HAP-1 (cell line): ENCODE measurements around the gene ACE2.

Experiments used
- DNase-seq, 2 experiments: peaks; one replicate each; pipeline ENCODE4 v3.0.0-alpha.2; 2016 to 2020; ENCODE audit warnings: low spot score in 2 of 2
- H3K27me3 ChIP-seq: fragments of 250-450 bp; sonication (Bioruptor Pico); 2 replicates; pipeline ENCODE4 v1.5.1; 2020; ENCODE audit warnings: low read depth, mild to moderate bottlenecking, moderate library complexity
- H3K36me3 ChIP-seq: fragments of 250-450 bp; sonication (Bioruptor Pico); replicated peaks from 2 replicates; pipeline ENCODE4 v1.5.1; 2020; ENCODE audit warnings: mild to moderate bottlenecking
- H3K4me1 ChIP-seq: fragments of 250-450 bp; sonication (Bioruptor Pico); 2 replicates; pipeline ENCODE4 v1.5.1; 2020; ENCODE audit warnings: mild to moderate bottlenecking
- H3K4me3 ChIP-seq: fragments of 250-450 bp; sonication (Bioruptor Pico); 2 replicates; pipeline ENCODE4 v1.5.1; 2020; ENCODE audit warnings: mild to moderate bottlenecking, moderate library complexity
- H3K9me3 ChIP-seq: fragments of 250-450 bp; sonication (Bioruptor Pico); 2 replicates; pipeline ENCODE4 v1.5.1; 2020; ENCODE audit warnings: mild to moderate bottlenecking, moderate library complexity
- in situ Hi-C: fragments of 300-500 bp; cut with MboI; formaldehyde crosslinking; loops from 3 replicates; pipeline ENCODE4 v1.14.3; 2020; ENCODE audit warnings: low sequenced_read_pairs, inconsistent platforms, mixed read lengths

Gene ACE2

GRCh38 chrX:15605226-15605625 is 4.5 kb upstream of the ACE2 start:
- no peak overlapping the region for H3K4me3 ChIP-seq
- no peaks in the 10 kb centered on the region for H3K9me3 ChIP-seq
- no peaks in the 10 kb centered on the region for H3K36me3 ChIP-seq
- in situ Hi-C loops, result no loop called here
- H3K4me1 ChIP-seq, result no peaks in the 10 kb centered on the region
- peaks cover 6% of the 10 kb centered on the region; the same call in 1 of the 2 replicates for H3K27me3 ChIP-seq
- no peak for DNase-seq

DNA sequence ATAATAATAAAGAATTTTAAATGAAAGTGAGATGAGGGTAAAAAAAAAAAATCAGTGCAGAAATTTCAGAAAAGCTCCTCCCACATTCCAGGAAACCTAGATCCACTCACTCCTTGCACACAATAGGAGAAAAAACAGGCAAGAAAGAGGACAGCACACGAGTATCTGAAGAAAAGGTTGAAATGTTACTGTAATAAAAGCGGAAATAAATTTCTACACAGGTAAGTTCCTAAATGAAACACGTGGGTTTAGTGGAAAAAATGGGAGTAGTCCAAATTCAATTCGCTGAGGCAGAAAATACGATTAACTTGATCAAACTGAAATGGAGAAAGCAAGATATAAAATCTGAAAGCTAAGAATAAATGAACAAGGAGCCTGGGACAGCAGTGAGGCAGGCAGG is 2.0 kb upstream of the ACE2 start:
- DNase-seq, result no peak
- H3K4me3 ChIP-seq, result no peak overlapping the region
- in situ Hi-C loops, result no loop called here
- no peaks in the 10 kb centered on the region for H3K4me1 ChIP-seq
- no peaks in the 10 kb centered on the region for H3K9me3 ChIP-seq
- H3K27me3 ChIP-seq, result peaks cover 13% of the 10 kb centered on the region
- H3K36me3 ChIP-seq, result no peaks in the 10 kb centered on the region

DNA sequence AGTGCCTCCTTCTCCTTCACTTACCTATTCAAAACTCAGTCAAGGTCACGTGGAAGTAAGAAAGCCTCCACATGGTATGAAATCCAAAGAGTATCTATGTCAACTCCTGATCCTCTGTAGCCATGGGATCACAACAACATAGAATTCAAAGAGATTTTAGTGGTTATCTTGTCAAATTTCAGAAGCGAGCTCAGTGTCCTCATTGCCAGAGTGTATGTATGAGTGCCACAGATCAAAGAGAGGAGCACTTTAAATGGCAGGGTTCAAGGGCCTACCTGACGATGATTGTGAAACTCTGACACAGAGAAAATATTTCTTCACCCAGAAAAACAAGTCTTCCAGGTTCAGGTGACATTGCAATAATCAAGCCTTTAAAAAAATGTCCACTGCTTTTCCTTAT is 1.2 kb upstream of the ACE2 start:
- no peaks in the 10 kb centered on the region for H3K4me1 ChIP-seq
- no peaks in the 10 kb centered on the region for H3K36me3 ChIP-seq
- no peak for DNase-seq
- in situ Hi-C loops, result no loop called here
- peaks cover 13% of the 10 kb centered on the region for H3K27me3 ChIP-seq
- H3K9me3 ChIP-seq, result no peaks in the 10 kb centered on the region
- no peak overlapping the region for H3K4me3 ChIP-seq

- Histone ChIP-seq H3K27me3 (peaks cover 7% of the 10 kb centered on the region; the same call in 1 of the 2 replicates), H3K4me1 (no peaks in the 10 kb centered on the region), H3K36me3 (no peaks in the 10 kb centered on the region), H3K9me3 (no peaks in the 10 kb centered on the region), H3K4me3 (no peak overlapping the region)
- in situ Hi-C loops, result no loop called here
- DNase-seq, result no peak
These were observed 711 bp downstream of the ACE2 start for GRCh38 chrX:15600049-15600448.

GRCh38 chrX:15599461-15599860 is 1.3 kb downstream of the ACE2 start:
- no peaks in the 10 kb centered on the region for H3K36me3 ChIP-seq
- no peak for DNase-seq
- no peaks in the 10 kb centered on the region for H3K4me1 ChIP-seq
- no peak overlapping the region for H3K4me3 ChIP-seq
- in situ Hi-C loops, result no loop called here
- no peaks in the 10 kb centered on the region for H3K9me3 ChIP-seq
- H3K27me3 ChIP-seq, result peaks cover 7% of the 10 kb centered on the region; the same call in 1 of the 2 replicates

GRCh38 chrX:15598026-15598425 is 2.7 kb downstream of the ACE2 start:
- Histone ChIP-seq H3K36me3 (no peaks in the 10 kb centered on the region), H3K4me1 (no peaks in the 10 kb centered on the region), H3K4me3 (no peak overlapping the region), H3K27me3 (peaks cover 13% of the 10 kb centered on the region), H3K9me3 (no peaks in the 10 kb centered on the region)
- DNase-seq, result no peak
- in situ Hi-C loops, result no loop called here

- in situ Hi-C loops, result no loop called here
- Histone ChIP-seq H3K9me3 (no peaks in the 10 kb centered on the region), H3K4me1 (no peaks in the 10 kb centered on the region), H3K36me3 (no peaks in the 10 kb centered on the region), H3K27me3 (peaks cover 34% of the 10 kb centered on the region), H3K4me3 (no peak overlapping the region)
- no peak for DNase-seq
These were observed 6.4 kb downstream of the ACE2 start for GRCh38 chrX:15594371-15594770.

- H3K36me3 ChIP-seq, result no peaks in the 10 kb centered on the region
- H3K4me1 ChIP-seq, result no peaks in the 10 kb centered on the region; the same call in 1 of the 2 replicates
- no peak overlapping the region for H3K4me3 ChIP-seq
- H3K9me3 ChIP-seq, result no peaks in the 10 kb centered on the region
- no peak for DNase-seq
- in situ Hi-C loops, result no loop called here
- H3K27me3 ChIP-seq, result no peaks in the 10 kb centered on the region
These were observed 20.7 kb downstream of the ACE2 start for GRCh38 chrX:15579778-15580747.

DNA sequence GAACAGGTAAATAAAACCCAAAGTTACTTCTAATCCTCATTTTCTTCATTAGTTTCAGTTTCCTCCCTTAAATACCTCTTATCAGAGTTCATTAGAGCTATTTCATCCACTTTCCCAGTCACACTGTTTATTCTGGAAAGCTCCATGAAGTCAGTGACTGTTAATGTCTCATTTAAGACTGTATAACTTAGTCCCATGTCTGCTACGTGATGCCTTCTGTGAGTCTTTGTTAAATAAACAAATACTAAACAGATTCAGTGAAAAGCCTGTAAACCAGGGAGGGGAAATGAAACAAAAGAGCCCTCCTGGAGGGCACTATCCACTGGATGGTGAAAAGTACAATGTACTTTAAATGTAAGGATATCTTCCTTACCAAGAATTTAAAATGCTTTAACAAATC is 24.7 kb downstream of the ACE2 start:
- Histone ChIP-seq H3K4me3 (no peak overlapping the region), H3K4me1 (no peaks in the 10 kb centered on the region; the same call in 1 of the 2 replicates), H3K9me3 (no peaks in the 10 kb centered on the region), H3K27me3 (no peaks in the 10 kb centered on the region), H3K36me3 (no peaks in the 10 kb centered on the region)
- in situ Hi-C loops, result no loop called here
- DNase-seq, result no peak

DNA sequence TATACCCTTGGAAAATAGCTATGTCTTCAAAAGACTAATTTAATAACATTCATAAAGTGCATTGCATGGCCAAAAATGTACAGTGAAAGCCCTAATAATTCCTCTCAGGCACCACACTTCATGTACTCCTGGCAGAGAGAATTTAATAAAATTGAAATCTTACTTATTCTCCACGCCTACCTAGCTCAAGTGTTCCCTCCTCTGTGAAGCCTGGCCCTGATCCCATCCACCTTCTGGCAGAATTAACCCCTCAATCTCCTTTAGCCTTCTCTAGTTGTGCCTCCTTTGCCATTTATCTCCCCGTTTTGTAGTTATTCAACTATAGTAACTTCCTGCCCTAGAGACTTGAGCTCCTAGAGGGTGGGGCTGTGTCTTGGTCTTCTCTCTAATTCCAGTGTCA is 26.7 kb downstream of the ACE2 start:
- no peak for DNase-seq
- Histone ChIP-seq H3K4me3 (no peak overlapping the region), H3K27me3 (no peaks in the 10 kb centered on the region; the same call in none of the 2 replicates), H3K36me3 (no peaks in the 10 kb centered on the region), H3K4me1 (no peaks in the 10 kb centered on the region; the same call in 1 of the 2 replicates), H3K9me3 (no peaks in the 10 kb centered on the region)
- in situ Hi-C loops, result no loop called here

DNA sequence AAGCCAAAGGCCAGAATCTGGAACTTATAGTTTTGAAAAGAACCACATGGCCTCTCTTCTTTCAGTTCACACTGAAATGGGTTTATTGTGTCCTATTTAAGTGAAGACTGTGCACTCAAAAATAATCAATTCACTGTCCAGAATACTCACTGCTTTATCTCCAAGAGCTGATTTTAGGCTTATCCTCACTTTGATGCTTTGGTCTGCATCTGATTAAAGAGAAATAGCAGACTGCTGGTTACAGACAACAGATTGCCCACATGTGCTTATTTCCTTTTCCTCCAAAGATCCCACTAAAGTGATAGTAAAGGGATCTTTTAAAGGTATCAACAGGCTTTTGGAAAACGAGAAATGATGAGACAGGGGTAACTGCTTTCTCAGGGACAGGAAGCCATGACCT is 30.6 kb downstream of the ACE2 start:
- DNase-seq, result no peak
- Histone ChIP-seq H3K27me3 (peaks cover 3% of the 10 kb centered on the region), H3K4me3 (no peak overlapping the region), H3K4me1 (no peaks in the 10 kb centered on the region), H3K36me3 (no peaks in the 10 kb centered on the region), H3K9me3 (no peaks in the 10 kb centered on the region)
- in situ Hi-C loops, result no loop called here

DNA sequence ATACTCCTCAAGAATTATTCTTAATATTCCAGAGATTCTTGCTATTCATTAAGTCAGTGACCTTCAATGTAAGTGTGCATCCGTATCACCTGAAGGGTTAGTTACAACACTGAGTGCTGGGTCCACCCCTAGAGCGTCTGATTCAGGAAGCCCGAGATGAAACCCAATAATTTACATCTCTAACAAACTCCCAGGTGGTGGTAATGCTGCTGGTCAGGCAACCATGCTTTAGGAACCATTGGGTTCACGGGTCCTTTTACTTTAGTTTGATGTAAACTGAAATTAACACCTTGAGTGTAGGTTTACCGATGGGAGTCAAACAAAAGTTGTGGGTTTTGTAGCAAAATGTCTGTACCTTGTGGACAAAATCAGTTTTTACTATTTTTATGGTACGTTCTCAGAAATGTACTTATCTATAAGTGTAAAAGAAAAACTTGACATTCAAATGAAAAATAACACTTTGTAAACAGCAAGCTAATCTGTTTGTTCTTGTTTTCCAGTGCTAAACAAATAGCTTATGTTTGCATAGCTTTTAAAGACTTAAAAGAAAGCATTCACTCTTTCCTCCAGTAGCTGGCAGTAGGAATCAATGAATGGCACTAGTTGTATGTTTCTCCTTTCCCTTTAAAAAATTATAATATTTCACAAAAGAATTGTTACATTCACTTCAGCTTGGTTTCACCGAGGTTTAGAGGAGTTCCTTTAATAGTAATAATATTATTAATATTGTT is 32.7 kb downstream of the ACE2 start:
- peaks cover 3% of the 10 kb centered on the region for H3K27me3 ChIP-seq
- no peaks in the 10 kb centered on the region for H3K9me3 ChIP-seq
- no peak overlapping the region for H3K4me3 ChIP-seq
- in situ Hi-C loops, result loop anchor here (5.0 kb wide), 2 partner anchors 76 to 221 kb away; partner anchors contain the start of gene PIR
- DNase-seq, result no peak
- H3K36me3 ChIP-seq, result no peaks in the 10 kb centered on the region
- H3K4me1 ChIP-seq, result no peaks in the 10 kb centered on the region

- in situ Hi-C loops, result loop anchor here (5.0 kb wide), 2 partner anchors 75 to 220 kb away; partner anchors contain the start of gene PIR
- Histone ChIP-seq H3K36me3 (no peaks in the 10 kb centered on the region), H3K4me1 (no peaks in the 10 kb centered on the region), H3K27me3 (peaks cover 3% of the 10 kb centered on the region), H3K4me3 (no peak overlapping the region), H3K9me3 (no peaks in the 10 kb centered on the region)
- DNase-seq, result no peak
These were observed 33.5 kb downstream of the ACE2 start for GRCh38 chrX:15567267-15567666.

- Histone ChIP-seq H3K4me1 (no peaks in the 10 kb centered on the region), H3K9me3 (no peaks in the 10 kb centered on the region), H3K4me3 (no peak overlapping the region), H3K27me3 (peaks cover 3% of the 10 kb centered on the region), H3K36me3 (no peaks in the 10 kb centered on the region)
- peak in 1 of 2 experiments; percentile 14 for DNase-seq
- in situ Hi-C loops, result loop anchor here (5.0 kb wide), 2 partner anchors 74 to 219 kb away; partner anchors contain the start of gene PIR
These were observed 34.5 kb downstream of the ACE2 start for GRCh38 chrX:15566244-15566643.
